ENCODE results near the gene TCP11L1.
A peak's percentile ranks its signal among the peaks of the same experiment; 100 is the strongest.

Gene TCP11L1

GRCh38 chr11:33039274-33040032, at the start of gene TCP11L1:
TCP11L1 (plus strand) TSS chr11:33039572; CDS start chr11:33043774, 4,202 bp downstream.
- peak; percentile 94 for DNase-seq (ENCODE audit: low read depth)

DNA sequence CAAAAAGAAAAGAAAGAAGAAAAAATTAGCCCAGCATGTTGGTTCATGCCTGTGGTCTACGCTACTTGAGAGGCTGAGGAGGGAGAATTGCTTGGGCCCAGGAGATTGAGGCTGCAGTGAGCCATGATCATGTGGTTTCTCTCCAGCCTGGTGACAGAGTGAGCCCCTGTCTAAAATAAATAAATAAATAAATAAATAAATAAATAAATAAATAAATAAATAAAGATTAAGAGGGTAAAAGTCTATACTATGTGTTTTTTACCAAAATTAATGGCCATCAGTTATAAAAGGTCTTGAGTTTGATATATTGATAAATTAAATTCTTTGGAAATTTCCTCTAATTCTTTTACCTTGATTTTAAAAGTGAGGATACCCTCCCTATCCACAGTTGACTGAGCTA, 48.9 kb upstream of the TCP11L1 start:
- DNase-seq (ENCODE audit: low read depth) = no peak

- no peak for DNase-seq (ENCODE audit: low read depth)
Observed at GRCh38 chr11:32991427-32991826, 47.9 kb upstream of the TCP11L1 start.

DNA sequence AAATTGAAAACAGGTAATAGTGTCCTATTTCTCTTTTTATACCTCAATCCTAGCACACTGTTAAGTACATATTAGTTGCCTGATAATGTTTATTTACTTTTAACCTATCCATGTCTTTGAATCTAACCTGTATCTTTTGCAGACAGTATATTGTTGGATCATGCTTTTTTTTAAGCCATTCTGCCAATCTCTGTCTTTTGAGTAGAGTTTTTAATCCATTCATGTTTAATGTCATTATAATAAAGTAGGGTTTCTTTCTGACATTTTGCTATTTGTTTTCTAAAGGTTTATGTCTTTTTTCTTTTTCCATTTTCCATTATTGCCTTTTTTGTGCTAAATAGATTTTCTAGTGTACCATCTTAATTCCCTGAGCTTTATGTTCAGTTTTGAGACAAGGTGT, 47.5 kb upstream of the TCP11L1 start:
- DNase-seq (ENCODE audit: low read depth) = no peak

DNA sequence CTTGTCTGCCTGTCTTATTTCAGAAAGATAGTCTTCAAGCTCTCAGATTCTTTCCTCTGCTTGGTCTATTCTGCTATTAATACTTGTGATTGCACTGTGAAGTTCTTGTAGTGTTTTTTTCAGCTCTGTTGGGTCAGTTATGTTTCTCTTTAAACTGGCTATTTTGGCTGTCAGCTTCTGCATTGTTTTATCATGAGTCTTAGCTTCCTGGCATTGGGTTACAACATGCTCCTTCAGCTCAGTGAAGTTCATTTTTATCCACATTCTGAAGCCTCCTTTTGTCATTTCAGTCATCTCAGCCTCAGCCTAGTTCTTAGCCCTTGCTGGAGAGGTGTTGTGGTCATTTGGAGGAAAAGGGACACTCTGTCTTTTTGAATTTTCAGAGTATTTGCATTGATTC, 39.2 kb upstream of the TCP11L1 start:
- DNase-seq (ENCODE audit: low read depth) = peak; percentile 92

DNA sequence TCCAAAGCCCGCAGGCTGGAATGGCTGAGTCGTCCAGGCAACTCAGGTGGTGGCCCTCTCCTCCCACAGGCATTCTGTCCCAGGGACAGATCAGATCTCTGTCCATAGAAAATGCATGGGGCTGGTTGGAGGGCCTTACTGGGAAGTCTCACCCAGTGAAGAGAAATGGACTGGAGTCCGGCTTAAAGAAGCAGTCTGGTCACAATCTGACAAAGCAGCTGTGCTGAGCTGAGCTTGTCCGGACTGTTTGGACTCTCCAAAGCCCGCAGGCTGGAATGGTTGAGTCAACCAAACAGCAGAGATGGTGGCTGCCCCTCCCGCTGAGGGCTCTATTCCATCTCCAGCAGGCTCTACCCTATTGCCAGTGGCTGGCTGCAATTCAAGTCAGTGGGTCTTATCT, 38.1 kb upstream of the TCP11L1 start:
- peak; percentile 16 for DNase-seq (ENCODE audit: low read depth)

- DNase-seq (ENCODE audit: low read depth) = no peak
Observed at GRCh38 chr11:33001751-33002542, 37.4 kb upstream of the TCP11L1 start.

GRCh38 chr11:33005175-33005574, 34.2 kb upstream of the TCP11L1 start:
- no peak for DNase-seq (ENCODE audit: low read depth)

DNA sequence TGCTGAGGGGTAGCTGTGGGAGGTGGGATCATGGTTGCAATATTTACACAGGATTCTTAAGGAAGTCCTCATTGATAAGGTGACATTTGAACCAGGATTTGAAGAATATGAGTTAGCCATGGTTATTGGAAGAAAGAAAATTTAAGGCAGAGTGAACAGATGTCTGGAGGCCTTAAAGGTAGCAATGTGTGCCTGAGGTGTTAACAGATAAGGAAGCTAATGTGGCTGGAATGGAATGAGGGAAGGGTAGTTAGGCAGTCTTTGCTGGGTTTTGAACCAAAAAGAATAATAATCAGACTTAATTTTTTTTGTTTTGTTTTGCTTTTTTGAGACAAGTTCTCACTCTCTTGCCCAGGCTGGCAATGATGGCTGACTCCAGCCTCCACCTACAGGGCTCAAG, 33.4 kb upstream of the TCP11L1 start:
- no peak for DNase-seq (ENCODE audit: low read depth)

GRCh38 chr11:33013755-33014154, 25.6 kb upstream of the TCP11L1 start:
- peak; percentile 14 for DNase-seq (ENCODE audit: low read depth)

DNA sequence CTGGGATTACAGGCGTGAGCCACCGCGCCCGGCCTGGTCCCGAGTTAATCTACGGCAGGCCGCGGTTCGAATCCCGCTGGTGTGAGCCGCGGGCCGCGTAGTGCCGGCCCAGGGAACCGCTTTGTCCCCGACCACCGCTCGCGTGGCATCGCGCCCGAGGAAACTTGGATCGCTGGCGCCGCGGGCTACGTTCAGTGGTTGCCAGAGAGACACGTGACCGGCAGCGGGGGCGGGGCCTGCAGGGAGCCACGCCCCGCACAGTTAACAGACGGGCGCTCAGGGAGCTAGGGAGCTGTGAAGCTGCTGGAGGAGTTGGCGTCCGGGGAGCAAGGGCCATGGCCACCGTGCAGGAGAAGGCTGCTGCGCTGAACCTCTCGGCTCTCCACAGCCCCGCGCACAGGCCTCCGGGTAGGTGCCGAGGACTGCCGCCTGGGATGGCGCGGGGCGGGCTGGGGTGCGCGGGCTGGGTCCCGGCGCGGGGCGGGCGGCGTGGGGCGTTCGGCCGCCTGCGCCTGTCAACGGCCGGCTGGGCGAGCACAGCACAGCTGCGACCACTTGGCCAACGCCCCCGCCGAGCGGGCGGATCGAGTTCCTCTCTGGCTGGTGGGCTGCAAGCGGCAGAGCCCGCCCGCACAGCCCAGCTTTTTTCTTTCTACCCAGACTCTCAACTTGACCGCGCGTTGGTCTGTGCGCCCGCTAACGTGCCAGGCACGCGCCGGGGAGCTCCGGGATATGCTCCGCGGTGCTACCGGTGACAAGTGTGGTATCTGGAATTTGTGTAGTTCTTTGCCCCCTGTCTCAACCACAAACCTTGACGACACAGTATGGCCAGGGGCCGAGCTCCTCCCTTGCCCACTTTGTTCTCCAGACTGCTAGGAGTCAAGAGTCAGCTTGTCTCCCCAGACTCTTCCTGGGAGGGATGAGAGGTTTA, 23.5 kb upstream of the TCP11L1 start, which contains the start of gene DEPDC7:
DEPDC7 (plus strand) TSS at position 258 of the 931 bp plus-strand sequence; CDS start at position 336, 78 bp downstream.
- DNase-seq (ENCODE audit: low read depth) = peak; percentile 90

DNA sequence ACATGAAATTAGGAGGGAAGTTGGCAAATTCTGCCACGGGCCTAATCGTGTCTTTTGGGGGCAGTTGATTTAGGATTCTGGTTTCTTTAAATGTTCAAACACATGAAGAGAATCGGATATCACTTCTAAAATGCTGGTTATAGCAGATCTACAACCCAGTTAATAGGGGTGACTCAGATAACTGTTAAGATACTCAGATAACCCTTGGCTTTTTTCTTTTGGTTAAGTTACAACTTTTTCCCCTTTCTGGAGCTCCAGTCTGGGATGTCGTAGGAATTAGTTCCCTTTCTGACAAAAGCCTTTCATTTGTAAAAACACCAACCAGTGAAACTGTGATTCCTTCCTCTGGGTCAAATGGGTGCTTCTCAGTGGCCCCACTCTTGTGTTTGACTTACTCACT, 22.7 kb upstream of the TCP11L1 start:
- DNase-seq (ENCODE audit: low read depth) = peak; percentile 50

GRCh38 chr11:33017478-33017877, 21.9 kb upstream of the TCP11L1 start:
- DNase-seq (ENCODE audit: low read depth) = no peak

- no peak for DNase-seq (ENCODE audit: low read depth)
Observed at GRCh38 chr11:33017965-33018364, 21.4 kb upstream of the TCP11L1 start.

DNA sequence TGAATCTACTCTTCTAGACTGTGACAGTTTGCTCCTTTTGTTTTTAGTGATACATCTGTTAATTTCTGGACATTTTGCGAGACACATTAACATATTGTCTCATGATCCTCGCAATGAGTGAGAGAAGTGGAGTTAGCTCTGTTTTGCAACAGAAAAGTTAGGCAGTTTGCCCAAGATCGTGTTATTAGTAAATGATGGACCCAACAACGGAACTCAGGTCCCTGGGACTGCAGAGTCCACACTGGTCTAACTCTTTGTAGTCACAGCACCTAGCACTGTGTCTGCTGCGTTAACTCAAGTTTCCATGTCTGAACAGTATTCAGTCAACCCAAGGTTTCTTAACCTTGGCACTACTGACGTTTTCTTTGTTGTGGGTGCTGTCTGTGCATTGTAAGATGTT, 20.5 kb upstream of the TCP11L1 start:
- no peak for DNase-seq (ENCODE audit: low read depth)

- no peak for DNase-seq (ENCODE audit: low read depth)
Observed at GRCh38 chr11:33021501-33021900, 17.9 kb upstream of the TCP11L1 start.

DNA sequence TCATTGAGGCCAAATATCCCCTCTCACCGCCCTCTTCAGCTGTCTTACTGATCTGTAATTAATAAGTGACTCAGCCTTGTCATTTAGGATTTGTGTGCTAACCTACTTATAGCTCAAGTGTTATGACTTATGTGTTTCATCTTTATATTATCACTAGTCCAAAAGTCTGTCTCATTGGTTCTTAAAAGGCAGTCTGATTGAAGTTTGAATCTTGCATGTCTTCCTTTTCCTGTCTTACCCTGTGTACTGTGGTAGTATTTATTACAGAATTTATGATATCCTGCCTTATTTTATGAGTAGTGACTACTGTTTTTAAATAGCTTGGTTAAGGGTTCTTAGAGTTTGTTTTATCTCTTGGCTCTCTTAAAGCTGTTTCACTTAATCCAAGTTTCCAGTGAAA, 17.4 kb upstream of the TCP11L1 start:
- peak; percentile 27 for DNase-seq (ENCODE audit: low read depth)

GRCh38 chr11:33025339-33025722, 14.0 kb upstream of the TCP11L1 start:
- no peak for DNase-seq (ENCODE audit: low read depth)

DNA sequence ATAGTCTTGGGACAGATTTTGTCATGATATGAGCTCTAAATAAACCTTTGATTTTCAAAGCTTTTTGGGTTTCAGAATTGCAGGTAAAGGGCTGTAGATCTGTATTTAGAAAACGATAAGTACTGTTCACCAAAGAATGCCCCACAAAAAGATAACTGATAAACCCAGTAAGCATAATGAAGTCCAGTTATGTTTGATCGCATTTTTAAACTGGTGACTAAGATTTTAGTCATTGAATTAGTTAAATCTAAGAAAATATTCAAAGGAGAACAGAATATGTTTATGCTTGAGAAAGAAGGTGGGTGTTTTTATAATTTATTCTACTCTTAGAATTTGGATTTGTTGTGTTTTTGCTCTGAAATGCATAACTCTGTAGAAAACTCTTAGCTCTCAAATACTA, 12.1 kb upstream of the TCP11L1 start:
- DNase-seq (ENCODE audit: low read depth) = peak; percentile 25

GRCh38 chr11:33027846-33028536, 11.4 kb upstream of the TCP11L1 start:
- DNase-seq (ENCODE audit: low read depth) = peak; percentile 63

DNA sequence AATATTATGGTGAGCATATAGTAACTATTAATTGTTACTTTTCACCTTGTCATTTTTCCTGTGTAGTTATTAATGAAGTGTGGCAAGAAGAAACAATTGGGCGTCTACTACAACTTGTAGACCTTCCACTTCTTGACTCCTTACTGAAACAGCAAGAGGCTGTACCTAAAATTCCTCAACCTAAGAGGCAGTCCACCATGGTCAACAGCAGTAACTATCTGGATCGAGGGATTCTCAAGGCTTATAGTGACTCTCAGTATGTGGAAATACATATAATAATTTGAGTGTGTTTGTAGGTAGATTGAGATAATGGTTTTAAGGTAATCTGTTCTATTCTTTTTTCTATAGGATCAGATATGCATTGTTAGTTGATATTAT, 10.8 kb upstream of the TCP11L1 start:
- DNase-seq (ENCODE audit: low read depth) = no peak

DNA sequence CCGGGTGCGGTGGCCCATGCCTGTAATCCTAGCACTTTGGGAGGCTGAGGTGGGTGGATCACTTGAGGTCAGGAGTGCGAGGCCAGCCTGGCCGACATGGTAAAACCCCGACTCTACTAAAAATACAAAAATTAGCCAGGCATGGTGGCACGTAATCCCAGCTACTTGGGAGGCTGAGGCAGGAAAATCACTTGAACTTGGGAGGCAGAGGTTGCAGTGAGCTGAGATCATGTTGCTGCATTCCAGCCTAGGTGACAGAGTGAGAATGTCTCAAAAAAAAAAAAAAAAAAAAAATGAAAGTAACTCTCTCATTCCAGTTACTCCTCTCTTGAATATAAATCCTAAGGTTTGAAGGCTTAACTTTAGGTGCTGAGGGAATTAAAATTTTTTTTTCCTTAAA, 10.2 kb upstream of the TCP11L1 start:
- peak; percentile 32 for DNase-seq (ENCODE audit: low read depth)
